Panc1 (cell line): ENCODE results near the gene CCR5AS.

Experiments used
- CTCF ChIP-seq: fragments of 450-650 bp; IDR thresholded peaks from 2 replicates; pipeline ENCODE4 v1.5.1; 2017; ENCODE audit warnings: mild to moderate bottlenecking
- POLR2AphosphoS5 ChIP-seq: IDR thresholded peaks from 2 replicates; pipeline ENCODE4 v1.6.1; 2012; ENCODE audit warnings: mild to moderate bottlenecking, low read depth, low read length, moderate library complexity
- REST ChIP-seq, 2 experiments: IDR thresholded peaks; 2 replicates each; pipeline ENCODE4 v1.6.1; 2011 to 2012; ENCODE audit warnings: low read depth in 2 of 2, control low read depth in 1 of 2, low read length in 1 of 2, mild to moderate bottlenecking in 1 of 2, moderate library complexity in 1 of 2; ENCODE audit not compliant: insufficient read depth in 1 of 2
- TCF7L2 ChIP-seq: IDR thresholded peaks from 2 replicates; pipeline ENCODE4 v1.6.1; 2011; ENCODE audit warnings: mild to moderate bottlenecking, low read depth, low read length, inconsistent platforms

GRCh38 chr3:46349484-46350261 is 57.2 kb downstream of the CCR5AS start:
- no peak for TF ChIP-seq CTCF
- TF ChIP-seq POLR2AphosphoS5: no peak
- no peak for TF ChIP-seq TCF7L2
- no peak for TF ChIP-seq REST (IDR thresholded peaks at IDR 0.05; ENCODE audit: insufficient read depth in 1 of 2, low read depth in 2 of 2, low read length in 1 of 2)
